Neural progenitor cell (in vitro differentiated cells): ENCODE results near the gene CHIT1. TPM values are rescaled to one million over a fixed set of nuclear protein-coding genes. Genes with fewer than 3 reads are reported as not detected.

ENCODE experiments used
- DNase-seq: peaks from one replicate; pipeline ENCODE4 v3.0.0-alpha.2; 2016; ENCODE audit warnings: low spot score
- H2AFZ ChIP-seq: fragments of 200-600 bp; sonication (generic); replicated peaks from 2 replicates; pipeline ENCODE4 v1.6.1; 2016; ENCODE audit warnings: antibody characterized with exemption
- H3F3A ChIP-seq: fragments of 200-600 bp; sonication (generic); 2 replicates; pipeline ENCODE4 v1.6.1; 2016; ENCODE audit warnings: antibody characterized with exemption, low read depth
- H3K27ac ChIP-seq: fragments of 200-600 bp; sonication (generic); 2 replicates; pipeline ENCODE4 v1.5.1; 2016; ENCODE audit warnings: mild to moderate bottlenecking
- H3K27me3 ChIP-seq: fragments of 200-600 bp; sonication (generic); 2 replicates; pipeline ENCODE4 v1.6.1; 2016; ENCODE audit warnings: mild to moderate bottlenecking, moderate library complexity
- H3K36me3 ChIP-seq: fragments of 200-600 bp; sonication (generic); 2 replicates; pipeline ENCODE4 v1.5.1; 2016
- H3K4me1 ChIP-seq: fragments of 200-600 bp; sonication (generic); 2 replicates; pipeline ENCODE4 v1.6.1; 2016; ENCODE audit warnings: mixed run types
- H3K4me2 ChIP-seq: fragments of 200-600 bp; sonication (generic); 2 replicates; pipeline ENCODE4 v1.6.1; 2016
- H3K4me3 ChIP-seq: fragments of 200-600 bp; sonication (generic); 2 replicates; pipeline ENCODE4 v1.5.1; 2016
- H3K79me2 ChIP-seq: fragments of 200-600 bp; sonication (generic); 2 replicates; pipeline ENCODE4 v1.6.1; 2016; ENCODE audit warnings: low read depth
- H3K9ac ChIP-seq: fragments of 200-600 bp; sonication (generic); 2 replicates; pipeline ENCODE4 v1.6.1; 2016
- H3K9me3 ChIP-seq: fragments of 200-600 bp; sonication (generic); 2 replicates; pipeline ENCODE4 v1.5.1; 2016; ENCODE audit warnings: low read depth
- H4K20me1 ChIP-seq: fragments of 200-600 bp; sonication (generic); 2 replicates; pipeline ENCODE4 v1.6.1; 2016; ENCODE audit warnings: low read depth
- H3K27ac Mint-ChIP-seq: 3 replicates; pipeline ENCODE4 v1.8.0; 2021; ENCODE audit warnings: mixed read lengths
- H3K27me3 Mint-ChIP-seq: 2 replicates; pipeline ENCODE4 v1.8.0; 2022; ENCODE audit warnings: low read depth, mild to moderate bottlenecking, inconsistent platforms, moderate library complexity, mixed read lengths; ENCODE audit not compliant: insufficient read depth
- H3K36me3 Mint-ChIP-seq: 3 replicates; pipeline ENCODE4 v1.8.0; 2021; ENCODE audit warnings: mixed read lengths
- H3K4me1 Mint-ChIP-seq: 3 replicates; pipeline ENCODE4 v1.8.0; 2021; ENCODE audit warnings: mixed read lengths
- H3K4me3 Mint-ChIP-seq: 3 replicates; pipeline ENCODE4 v1.8.0; 2021; ENCODE audit warnings: mild to moderate bottlenecking, moderate library complexity, mixed read lengths
- H3K9me3 Mint-ChIP-seq: 3 replicates; pipeline ENCODE4 v1.8.0; 2020; ENCODE audit warnings: mixed read lengths
- CTCF ChIP-seq: fragments of 200-600 bp; sonication (generic); IDR thresholded peaks from 2 replicates; pipeline ENCODE4 v1.5.1; 2017; ENCODE audit warnings: antibody characterized with exemption, mild to moderate bottlenecking
- EZH2 ChIP-seq: fragments of 200-600 bp; sonication (generic); IDR thresholded peaks from 2 replicates; pipeline ENCODE4 v1.6.1; 2017; ENCODE audit warnings: antibody characterized with exemption, mild to moderate bottlenecking, moderate library complexity
- EZH2phosphoT487 ChIP-seq: fragments of 200-600 bp; sonication (generic); IDR thresholded peaks from 2 replicates; pipeline ENCODE4 v1.6.1; 2017; ENCODE audit warnings: antibody characterized with exemption
- total RNA-seq: library from RNA; depleted of rRNA; stranded (reverse); fragments of >200 nt; gene quantifications from 2 replicates; pipeline ENCODE4 v1.2.3, GENCODE V29; 2015; ENCODE audit warnings: low replicate concordance

Gene CHIT1
- total RNA-seq, 1 donor from 2014 or later = 0.11 TPM

GRCh38 chr1:203228670-203229069 lies 803 bp downstream of the CHIT1 start:
- Mint-ChIP-seq H3K4me3 (no peak overlapping the region), H3K4me1 (no peaks in the 10 kb centered on the region), H3K9me3 (peaks cover under 1% of the 10 kb centered on the region), H3K27me3 (peaks cover 13% of the 10 kb centered on the region), H3K36me3 (no peaks in the 10 kb centered on the region), H3K27ac (no peak overlapping the region)
- Histone ChIP-seq H3K4me2 (no peak overlapping the region), H3K27ac (no peak overlapping the region), H3K27me3 (peaks cover 8% of the 10 kb centered on the region), H3K79me2 (no peaks in the 10 kb centered on the region), H3K4me1 (no peaks in the 10 kb centered on the region), H3K4me3 (no peak overlapping the region), H4K20me1 (no peaks in the 10 kb centered on the region), H3K9me3 (no peaks in the 10 kb centered on the region), H2AFZ (no peak overlapping the region), H3K36me3 (no peaks in the 10 kb centered on the region), H3K9ac (no peak overlapping the region), H3F3A (no peaks in the 10 kb centered on the region)
- no peak for TF ChIP-seq EZH2
- TF ChIP-seq EZH2phosphoT487 = no peak
- no peak for TF ChIP-seq CTCF
- no peak for DNase-seq

GRCh38 chr1:203227371-203228083 lies 1.9 kb downstream of the CHIT1 start:
- no peak for TF ChIP-seq EZH2
- no peak for TF ChIP-seq CTCF
- TF ChIP-seq EZH2phosphoT487 = no peak
- peaks cover 4% of the 10 kb centered on the region for H3K27me3 ChIP-seq
- H3K4me1 ChIP-seq = no peaks in the 10 kb centered on the region
- Mint-ChIP-seq H3K4me3 (no peak overlapping the region), H3K27me3 (peaks cover 14% of the 10 kb centered on the region), H3K27ac (no peak overlapping the region), H3K9me3 (no peaks in the 10 kb centered on the region), H3K4me1 (no peaks in the 10 kb centered on the region), H3K36me3 (no peaks in the 10 kb centered on the region)
- no peaks in the 10 kb centered on the region for H3K36me3 ChIP-seq
- H3K9me3 ChIP-seq = no peaks in the 10 kb centered on the region
- no peak overlapping the region for H3K9ac ChIP-seq
- H3K79me2 ChIP-seq = no peaks in the 10 kb centered on the region
- no peak overlapping the region for H3K27ac ChIP-seq
- H3K4me3 ChIP-seq = no peak overlapping the region
- no peak overlapping the region for H2AFZ ChIP-seq
- H3K4me2 ChIP-seq = no peak overlapping the region
- H3F3A ChIP-seq = no peaks in the 10 kb centered on the region
- no peak for DNase-seq
- H4K20me1 ChIP-seq = no peaks in the 10 kb centered on the region

GRCh38 chr1:203225071-203225470 lies 4.4 kb downstream of the CHIT1 start:
- no peak overlapping the region for H3K27ac Mint-ChIP-seq
- H3K27ac ChIP-seq = no peak overlapping the region
- no peaks in the 10 kb centered on the region for H3K79me2 ChIP-seq
- no peaks in the 10 kb centered on the region for H3K27me3 ChIP-seq
- H3K4me1 ChIP-seq = no peaks in the 10 kb centered on the region
- TF ChIP-seq EZH2 (no peak), CTCF (no peak), EZH2phosphoT487 (no peak)
- no peaks in the 10 kb centered on the region for H3F3A ChIP-seq
- H3K4me2 ChIP-seq = no peak overlapping the region
- no peaks in the 10 kb centered on the region for H4K20me1 ChIP-seq
- H3K9ac ChIP-seq = no peak overlapping the region
- no peaks in the 10 kb centered on the region for H3K9me3 Mint-ChIP-seq
- no peaks in the 10 kb centered on the region for H3K4me1 Mint-ChIP-seq
- no peak overlapping the region for H2AFZ ChIP-seq
- no peaks in the 10 kb centered on the region for H3K9me3 ChIP-seq
- H3K36me3 Mint-ChIP-seq = no peaks in the 10 kb centered on the region
- H3K36me3 ChIP-seq = no peaks in the 10 kb centered on the region
- H3K4me3 Mint-ChIP-seq = no peak overlapping the region
- no peak overlapping the region for H3K4me3 ChIP-seq
- H3K27me3 Mint-ChIP-seq = peaks cover 15% of the 10 kb centered on the region
- DNase-seq = no peak
